SW 1271 (cell line): ENCODE measurements around the gene NFIC.
"Not testable (repeated sequence)": the region's sequence is repeated elsewhere in the genome, so short reads cannot be mapped to it uniquely, and the experiment has no call there.

Experiments
- DNase-seq, 2 experiments: peaks; one replicate each; lab custom pipeline; 2025; lab: John Stamatoyannopoulos, UW

NFIC gene

DNA sequence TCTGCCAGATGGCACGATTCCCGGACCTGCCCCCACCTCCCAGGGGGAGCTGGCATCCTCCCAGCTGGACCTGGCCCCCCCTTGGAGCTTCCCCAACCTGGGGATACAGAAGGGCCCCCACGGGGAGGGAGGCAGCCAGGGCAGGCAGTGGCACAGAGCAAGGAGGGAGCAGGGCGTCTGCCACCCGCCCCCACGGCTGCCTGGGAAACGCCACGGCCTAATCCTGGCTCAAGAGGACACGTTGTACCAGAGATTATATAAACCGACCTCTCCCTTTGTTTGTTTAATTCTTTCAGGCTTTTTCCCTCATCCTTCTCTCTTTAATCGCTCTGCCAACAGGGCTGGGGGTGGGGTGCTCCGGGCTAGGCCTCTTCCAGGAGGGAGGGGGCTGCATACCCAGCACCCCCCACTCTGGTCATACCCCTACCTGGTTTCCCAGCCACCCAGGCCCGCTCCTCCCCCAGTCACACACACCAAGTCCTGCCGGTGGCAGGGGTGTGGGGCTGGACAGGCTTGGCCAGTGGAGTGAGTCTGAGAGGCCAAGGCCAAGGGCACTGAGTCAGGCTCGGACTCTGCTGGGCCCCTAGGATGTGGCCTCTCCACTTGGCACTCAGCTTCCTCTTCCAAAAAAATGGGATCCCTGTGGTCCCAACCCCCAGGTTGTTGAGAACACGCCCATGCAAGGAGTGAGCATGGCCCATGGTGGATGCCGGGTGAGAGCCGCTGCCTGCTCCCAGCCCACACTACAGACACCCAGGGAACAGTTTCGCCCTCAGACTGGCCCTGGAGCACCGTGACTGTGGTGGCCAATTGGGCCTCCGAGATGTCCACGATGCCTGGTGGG is 29.5 kb upstream of the NFIC start:
- no peak for DNase-seq

DNA sequence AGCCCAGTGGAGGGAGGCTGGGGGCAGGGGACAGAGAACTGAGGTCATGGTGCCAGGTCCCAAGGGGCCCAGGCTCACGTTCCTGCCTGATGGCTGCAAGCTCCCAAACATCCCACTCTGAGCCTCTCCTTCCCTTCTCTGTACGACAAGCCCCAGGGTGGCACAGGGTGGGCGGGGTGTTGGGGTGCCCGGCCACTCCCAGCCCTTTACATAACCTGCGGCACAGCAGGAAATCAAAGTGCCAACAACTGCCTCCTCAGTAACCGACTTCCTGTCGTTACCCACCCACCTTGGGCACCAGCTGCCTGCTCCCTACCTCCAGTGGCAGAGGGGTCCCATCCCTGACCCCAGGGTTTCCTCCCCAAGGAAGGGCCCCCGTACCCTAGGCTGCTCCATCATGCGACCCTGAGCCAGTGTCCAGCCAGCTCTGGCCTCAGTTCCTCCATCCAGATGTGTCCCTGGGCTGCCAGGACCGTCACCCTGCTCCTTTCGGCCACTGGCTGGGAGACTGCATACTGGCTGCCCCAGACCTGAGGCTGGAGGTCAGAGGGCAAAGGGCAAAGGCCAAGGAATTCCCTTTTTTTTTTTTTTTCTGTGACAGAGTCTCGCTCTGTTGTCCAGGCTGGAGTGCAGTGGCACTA is 27.7 kb upstream of the NFIC start:
- no peak for DNase-seq

DNA sequence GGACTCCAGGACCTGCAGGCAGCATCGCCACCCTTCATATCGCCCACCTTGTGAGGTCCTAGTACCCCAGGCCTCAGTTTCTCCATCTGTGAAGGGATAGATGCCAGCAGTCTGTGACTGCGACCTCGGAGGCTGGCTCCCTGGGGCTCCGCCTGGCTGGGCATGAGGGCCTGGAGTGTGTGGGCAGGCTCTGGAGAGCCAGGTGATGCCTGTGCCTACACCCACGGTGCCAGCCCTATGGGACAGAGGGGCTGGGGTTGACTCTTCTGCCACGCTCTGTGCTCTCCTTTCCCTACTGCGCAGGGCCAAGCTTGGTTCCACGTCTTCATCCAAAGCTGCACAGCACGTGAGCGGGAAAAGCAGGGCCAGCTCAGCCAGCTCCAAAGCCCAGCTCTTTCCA is 26.0 kb upstream of the NFIC start:
- DNase-seq: no peak

DNA sequence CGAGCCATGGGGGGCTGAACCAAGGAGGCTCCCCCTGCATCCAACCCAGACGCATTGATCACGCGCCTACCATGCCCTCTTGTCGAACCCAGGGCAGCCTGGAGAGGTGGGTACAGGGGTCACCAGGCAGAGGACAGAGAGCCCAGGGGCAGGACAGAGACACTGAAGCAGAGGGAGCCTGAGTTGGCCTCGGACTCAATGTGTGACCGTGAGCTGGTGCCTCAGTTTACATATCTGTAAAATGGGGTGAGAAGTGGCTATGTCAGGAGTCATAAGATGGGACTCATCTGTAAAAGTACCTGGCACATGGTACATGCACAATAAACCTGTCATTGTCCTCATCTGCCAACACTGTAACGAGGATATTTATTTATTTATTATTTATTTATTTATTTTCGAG is 24.1 kb upstream of the NFIC start:
- DNase-seq: no peak

DNA sequence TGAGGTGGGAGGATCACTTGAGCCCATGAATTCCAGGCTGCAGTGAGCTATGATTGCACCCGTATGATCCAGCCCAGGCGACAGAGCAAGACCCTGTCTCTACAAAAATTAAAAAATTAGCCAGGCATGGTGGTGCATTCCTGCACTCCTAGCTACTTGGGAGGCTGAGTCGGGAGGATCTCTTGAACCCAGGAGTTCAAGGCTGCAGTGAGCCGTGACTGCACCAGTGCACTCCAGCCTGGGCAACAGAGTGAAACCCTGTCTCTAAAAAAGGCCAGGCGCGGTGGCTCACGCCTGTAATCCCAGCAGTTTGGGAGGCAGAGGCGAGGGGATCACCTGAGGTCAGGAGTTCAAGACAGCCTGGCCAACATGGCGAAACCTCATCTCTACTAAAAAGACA is 23.4 kb upstream of the NFIC start:
- not testable (repeated sequence) for DNase-seq

DNA sequence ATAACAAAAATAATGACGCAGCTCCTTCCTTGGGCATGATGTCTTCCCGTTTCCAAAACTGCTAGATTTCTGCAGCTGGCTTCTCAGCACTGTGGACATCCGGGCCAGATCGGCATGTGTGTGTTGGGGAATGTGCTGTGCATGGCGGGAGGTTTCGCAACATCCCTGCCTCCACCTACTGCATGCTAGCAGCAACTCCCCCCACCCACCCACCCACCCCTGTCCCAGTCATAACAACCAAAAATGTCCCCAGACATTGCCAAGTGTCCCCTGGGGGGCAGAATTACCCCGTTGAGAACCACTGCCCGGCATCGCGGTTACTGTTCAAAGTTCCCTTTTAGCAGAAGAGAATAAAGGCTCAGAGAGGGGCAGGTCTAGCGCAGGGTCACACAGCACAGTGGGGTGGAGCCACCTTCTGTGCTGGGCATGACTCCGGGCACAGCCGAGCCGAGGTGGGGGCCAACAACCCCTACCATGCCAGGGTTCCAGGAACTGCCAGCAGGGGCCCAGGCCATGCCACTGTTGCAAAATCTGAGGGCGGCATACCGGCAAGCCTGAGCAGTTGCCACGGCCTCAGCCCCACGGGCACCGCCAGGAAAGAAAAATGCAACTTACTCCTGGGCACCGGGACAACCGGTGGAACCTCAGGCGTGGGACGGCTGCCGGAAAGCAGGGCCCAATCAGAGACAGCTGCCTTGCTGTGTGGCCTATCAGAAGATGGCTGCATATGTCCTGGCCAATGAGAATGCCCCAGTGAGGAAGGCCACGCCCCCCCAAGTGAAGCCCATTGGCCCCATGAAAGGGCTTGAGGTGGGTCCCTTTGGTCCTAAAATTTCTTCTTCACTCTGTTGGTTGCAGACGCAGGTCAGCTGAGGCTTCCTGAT is 22.5 kb upstream of the NFIC start:
- peak in 1 of 2 experiments; percentile 34 for DNase-seq

DNA sequence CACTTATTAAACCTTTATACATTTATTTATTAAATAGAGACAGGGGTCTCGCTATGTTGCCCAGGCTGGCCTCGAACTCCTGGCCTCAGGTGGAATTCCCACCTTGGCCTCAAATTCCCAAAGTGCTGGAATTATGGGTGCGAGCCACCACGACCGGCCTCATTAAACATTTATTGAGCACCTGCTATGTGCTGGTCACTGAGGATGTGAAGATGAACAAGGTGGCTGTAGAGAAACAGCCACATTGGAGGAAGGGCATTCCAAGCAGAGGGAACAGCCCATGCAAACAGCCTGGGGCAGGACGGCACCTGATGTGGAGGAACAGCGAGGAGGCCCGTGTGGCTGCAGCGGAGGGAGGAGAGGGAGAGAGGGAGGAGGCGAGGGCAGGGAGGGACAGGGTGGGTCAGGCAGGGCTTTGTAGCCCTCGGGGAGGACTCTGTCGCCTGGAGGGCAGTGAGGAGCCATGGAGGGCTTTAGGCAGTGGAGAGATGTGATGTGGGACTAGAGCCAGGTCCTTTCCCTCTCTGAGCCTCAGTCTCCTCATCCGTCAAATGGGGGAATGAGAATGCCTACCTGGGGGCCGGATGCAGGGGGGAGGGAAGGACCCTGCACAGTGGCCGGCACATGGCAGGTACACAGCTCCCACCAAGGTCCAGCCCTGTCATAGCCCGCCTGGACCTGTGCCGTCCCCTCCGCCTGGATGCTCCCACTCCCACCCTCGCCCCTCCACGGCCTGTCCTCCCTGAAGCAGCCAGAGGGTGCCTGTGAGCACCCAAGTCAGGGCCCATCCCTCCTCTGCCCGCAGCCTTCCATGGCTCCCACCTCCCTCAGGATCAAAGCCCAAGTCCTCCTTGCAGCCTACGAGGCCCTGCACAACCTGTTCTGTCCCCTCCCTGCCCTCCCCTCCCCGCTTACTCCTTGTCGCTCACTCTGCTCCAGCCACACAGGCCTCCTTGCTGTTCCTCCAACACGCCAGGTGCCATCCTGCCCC is 21.5 kb upstream of the NFIC start:
- no peak for DNase-seq

DNA sequence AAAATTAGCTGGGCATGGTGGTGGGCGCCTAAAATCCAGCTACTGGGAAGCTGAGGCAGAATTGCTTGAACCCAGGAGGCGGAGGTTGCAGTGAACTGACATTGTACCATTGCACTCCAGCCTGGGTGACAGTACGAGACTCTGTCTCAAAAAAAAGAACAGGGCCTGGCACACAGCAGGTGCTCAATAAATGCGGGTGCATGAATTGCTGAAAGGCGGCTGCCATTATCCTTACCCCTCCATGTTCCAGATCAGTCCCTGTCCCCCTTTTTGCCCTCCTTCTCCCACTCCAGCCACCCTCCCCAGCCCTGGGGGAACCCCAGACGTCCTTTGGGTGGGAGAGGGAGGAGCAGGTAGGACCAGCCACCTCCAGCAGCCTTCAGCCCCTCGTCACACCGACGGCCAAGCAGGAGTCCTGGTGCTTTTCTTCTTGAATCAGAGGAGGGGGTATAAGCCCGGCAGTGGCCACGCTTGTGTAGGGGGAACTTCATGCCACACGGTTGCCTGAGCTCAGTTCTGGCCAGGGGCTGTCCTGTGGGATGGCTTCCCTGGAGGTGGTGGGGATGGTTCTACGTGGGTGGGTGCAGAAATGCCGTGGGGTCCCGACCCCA is 20.4 kb upstream of the NFIC start:
- DNase-seq: no peak

DNA sequence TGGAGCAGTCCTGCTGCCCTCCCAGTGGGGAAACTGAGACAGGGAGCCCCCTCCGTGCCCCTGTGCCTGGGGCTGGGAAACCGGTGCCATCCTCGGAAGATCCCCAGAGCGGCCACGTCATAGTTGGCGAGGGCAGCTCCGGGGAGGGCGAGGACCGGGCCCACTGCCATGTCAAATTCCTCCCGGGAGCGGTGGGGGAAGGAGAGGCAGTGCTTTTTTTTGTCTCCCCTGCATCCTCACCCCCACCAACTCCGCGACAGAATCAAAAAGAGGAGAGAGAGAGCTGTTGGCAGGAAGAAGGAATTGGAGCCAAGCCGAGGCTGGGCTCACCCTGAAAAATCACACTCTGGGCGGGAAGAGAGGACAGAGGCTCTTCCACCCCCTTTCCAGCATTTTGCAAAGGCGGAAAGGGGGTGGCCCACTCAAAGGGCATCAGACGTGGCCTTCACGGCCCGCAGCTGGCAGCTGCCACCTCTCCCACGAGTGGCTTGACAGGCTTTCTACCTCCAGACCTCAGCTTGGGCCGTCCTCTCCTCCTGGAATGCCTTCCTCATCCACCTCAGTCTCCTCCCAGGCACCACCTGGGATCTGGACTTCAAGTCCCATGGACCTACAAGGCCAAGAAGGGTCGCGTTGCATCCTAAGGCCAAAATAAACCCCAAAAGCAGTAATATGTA is 19.6 kb upstream of the NFIC start:
- DNase-seq: no peak

DNA sequence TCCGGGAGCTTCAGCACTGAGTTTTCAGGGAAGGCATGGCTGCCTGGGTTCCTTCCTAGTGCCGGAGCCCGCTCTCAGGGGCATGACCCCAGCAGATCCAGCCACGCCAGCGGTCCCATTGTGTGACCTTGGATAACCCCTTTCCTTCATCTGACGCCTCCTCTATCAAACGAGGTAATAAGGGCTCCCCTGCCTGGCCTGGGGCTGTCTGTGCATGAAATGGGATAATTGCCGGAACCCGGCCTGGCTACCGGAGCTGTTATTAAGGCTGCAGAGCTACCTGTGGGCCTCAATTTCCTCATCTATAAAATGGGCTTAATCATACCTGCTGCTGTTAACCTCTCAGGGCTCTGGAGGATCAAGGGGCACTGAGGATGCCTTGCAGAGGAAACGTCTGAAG is 18.3 kb upstream of the NFIC start:
- DNase-seq: no peak

DNA sequence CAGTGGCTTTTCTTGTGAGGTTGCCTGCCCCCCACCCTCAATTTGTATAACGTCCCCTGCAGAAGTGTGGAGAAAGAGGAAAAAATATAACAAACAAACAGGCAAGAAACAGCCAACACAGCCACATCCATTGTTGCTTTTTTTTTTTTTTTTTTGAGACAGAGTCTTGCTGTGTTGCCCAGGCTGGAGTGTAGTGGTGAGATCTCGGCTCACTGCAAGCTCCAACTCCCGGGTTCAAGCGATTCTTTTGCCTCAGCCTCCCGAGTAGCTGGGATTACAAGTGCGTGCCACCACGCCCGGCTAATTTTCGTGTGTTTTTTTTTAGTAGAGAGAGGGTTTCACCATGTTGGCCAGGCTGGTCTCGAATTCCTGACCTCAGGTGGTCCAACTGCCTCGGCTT is 17.9 kb upstream of the NFIC start:
- not testable (repeated sequence) for DNase-seq

DNA sequence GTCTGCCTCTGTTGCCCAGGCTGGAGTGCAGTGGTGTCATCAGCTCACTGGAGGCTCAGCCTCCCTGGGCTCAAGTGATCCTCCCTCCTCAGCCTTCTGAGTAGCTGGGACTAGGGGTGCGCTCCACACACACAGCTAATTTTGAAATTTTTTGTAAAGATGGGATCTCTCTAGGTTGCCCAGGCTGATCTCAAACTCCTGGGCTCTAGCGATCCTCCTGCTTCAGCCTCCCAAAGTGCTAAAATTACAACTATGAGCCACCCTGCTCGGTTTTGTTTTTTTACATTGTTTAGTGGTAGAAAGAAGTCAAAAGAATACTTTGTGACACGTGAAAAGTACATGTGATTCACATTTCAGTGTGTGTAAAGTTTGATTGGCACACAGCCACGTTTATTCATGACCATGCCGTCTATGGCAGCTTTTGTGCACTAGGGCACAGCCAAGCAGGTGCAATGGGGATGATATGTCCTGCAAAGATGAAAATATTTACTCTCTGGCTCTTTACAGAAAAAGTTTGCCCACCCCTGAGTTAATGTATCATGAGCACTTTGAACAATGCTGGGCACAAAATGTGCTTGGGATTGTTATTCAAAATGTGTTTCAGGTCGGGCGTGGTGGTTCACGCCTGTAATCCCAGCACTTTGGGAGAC is 16.2 kb upstream of the NFIC start:
- DNase-seq: no peak

DNA sequence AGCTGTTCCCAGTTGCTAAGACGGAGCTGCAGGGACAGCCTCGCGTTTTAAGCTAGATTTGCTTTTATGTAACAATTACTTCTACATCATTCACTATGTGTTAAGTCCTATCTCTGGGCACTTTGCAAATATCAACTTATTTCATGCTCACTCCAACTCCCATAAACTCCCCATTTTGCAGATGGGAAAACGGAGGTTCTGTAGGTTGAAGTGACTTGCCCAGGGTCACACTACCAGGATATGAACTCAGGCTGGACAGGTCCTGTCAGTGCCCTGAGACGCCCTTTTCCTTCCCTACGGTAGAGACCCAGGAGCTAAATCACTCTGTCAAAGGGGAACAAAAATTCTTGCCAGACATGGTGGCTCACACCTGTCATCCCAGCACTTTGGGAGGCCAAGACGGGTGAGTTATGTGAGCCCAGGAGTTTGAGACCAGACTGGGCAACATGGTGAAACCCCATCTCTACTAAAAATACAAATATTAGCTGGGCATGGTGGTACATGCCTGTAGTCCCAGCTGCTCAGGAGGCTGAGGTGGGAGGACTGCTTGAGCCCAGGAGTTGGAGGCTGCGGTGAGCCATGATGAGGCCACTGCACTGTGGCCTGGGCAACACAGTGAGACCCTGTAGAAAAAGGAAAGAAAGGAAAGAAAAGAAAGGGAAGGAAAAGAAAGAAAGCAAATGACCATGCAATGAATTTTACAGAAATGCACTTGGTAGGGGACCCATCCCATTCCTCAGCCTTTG is 14.5 kb upstream of the NFIC start:
- DNase-seq: no peak

DNA sequence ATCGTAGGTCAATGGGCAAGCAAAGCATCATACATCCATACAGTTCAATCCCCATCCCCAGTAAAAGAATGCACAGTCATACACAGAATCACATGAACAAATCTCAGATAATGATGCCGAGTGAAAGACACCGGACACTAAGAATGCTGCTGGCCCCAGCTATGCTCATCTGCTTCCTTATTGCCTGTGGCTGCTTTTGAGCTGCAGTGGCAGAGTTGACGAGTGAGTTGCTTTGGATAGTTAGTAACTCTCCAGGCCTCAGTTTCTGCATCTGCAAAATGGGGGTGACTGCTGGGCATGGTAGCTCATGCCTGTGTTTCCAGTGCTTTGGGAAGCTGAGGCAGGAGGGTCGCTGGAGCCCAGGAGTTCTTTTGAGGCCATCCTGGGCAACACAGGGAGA is 12.9 kb upstream of the NFIC start:
- DNase-seq: no peak

DNA sequence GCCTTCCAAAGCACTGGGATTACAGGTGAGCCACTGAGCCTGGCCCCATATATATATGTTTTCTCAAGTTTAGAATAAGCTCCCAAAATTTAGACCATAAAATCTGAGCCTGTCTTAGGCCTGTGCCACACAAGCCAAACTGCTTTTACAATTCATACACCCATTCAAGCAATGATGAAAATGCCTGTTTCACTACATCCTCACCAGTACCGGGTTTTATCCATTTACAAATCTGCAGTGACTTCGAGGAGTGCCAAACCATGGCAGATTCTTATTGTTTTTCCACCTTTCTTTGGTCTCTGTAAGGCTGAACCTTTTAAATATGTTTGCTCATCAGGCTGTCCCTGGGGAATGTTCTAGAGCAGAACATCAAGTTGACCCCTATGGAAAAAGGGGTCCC is 9.6 kb upstream of the NFIC start:
- DNase-seq: no peak

DNA sequence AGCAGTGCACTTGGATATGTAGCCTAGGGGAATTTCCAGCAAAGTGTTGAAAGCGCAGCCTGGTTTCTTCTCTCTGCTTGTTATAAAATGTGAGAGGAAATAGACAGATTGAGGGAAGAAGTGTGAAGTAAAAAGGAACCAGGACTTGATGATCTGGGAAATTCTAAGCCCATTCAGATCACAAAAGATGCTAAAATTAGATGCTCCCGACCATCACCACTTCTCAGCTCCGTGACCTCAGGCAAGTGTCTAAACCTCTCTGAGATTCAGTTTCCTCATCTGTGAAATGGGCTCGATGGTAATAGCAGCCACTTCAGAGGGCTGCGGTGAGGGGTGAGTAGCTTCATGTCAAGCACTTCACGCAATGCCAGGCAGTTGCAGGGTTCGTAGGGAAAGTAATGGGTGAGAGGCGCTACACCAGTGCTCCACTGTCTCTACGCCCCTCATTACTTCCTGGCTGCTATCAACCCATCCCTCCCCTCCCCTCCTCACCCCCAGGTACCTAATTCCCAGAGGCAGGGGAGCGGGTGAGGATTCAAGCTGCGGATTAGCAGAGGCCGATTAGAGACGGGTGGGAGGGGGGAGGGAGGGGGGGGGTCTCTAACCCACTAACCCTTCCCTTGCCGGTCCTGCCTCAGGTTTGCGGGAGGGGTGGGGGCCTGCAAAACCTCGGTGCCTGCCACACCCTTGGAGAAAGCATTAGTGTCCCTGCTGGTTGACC is 9.0 kb upstream of the NFIC start:
- DNase-seq: no peak

DNA sequence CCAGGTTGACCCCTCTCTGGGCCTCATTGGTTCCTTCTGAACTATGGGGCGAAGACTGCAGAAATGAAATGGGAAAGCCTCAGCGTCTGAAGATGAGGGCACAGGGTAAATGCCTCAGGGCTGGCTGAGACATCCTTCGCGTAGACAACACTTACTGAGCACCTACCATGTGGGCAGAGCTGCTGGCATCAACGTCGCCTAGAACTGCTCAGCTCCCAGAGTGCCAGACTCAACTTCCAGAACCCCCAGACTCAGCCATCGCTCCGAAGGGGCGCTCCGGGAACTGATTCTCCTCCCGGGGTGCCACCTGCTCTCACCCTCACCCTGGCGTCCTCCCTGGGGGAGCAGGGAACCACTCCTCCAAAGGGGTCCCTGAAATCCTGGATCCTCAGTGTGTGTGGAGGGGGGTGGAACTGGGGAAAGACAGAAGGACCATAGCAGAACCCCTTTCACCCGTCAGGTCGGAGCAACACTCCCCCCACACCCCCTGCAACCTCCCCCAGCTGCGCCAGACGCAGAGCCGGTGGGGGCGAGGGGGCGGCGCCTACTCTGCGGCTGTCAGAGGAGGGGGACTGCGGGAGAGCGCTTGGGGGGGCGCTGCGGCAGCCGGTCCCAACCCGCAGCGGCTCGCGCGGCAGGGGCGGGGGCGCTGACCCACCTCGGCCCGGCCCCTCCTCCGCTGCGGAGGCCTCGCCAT is 8.2 kb upstream of the NFIC start:
- peak in 1 of 2 experiments; percentile 24 for DNase-seq

DNA sequence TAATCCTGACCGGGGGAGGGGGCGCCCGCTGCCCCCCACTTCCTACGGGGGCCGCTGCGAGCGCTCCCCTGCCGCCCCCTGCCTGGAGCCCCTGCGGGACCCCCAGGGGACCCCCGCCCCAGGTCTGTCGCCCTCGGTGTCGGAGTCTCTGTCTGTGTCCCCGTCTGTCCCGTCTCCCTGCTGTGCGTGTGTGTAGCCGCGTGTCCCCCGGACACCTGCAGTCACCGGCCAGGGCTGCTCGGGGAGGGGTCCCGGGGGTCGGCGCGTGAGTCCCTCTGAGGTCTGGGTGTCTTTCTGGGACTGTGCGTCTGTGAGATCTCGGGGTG is 7.7 kb upstream of the NFIC start:
- DNase-seq: no peak
